GM23338 (cell line): ENCODE measurements around the gene NF1. TPM values are rescaled to one million over a fixed set of nuclear protein-coding genes. Genes with fewer than 3 reads are reported as not detected.

Experiments used
- ATAC-seq: fragments of 200-7000 bp; cut with Tn5 transposase; 3 replicates; pipeline ENCODE4 v1.9.1; 2020
- DNase-seq: peaks from one replicate; pipeline ENCODE4 v3.0.0-alpha.2; 2015; ENCODE audit warnings: low spot score
- H2AFZ ChIP-seq: fragments of 200-600 bp; sonication (generic); 2 replicates; pipeline ENCODE4 v1.8.0; 2016; ENCODE audit warnings: antibody characterized with exemption, mild to moderate bottlenecking, moderate library complexity
- H3F3A ChIP-seq: fragments of 200-600 bp; sonication (generic); replicated peaks from 2 replicates; pipeline ENCODE4 v1.8.0; 2017; ENCODE audit warnings: antibody characterized with exemption, mixed run types, low read depth
- H3K27ac ChIP-seq: fragments of 200-600 bp; sonication (generic); 2 replicates; pipeline ENCODE4 v1.6.1; 2016; ENCODE audit warnings: low read depth
- H3K27me3 ChIP-seq: fragments of 200-600 bp; sonication (generic); 2 replicates; pipeline ENCODE4 v1.8.0; 2016; ENCODE audit warnings: mild to moderate bottlenecking, mixed run types, moderate library complexity; ENCODE audit not compliant: insufficient read depth
- H3K36me3 ChIP-seq: fragments of 200-600 bp; sonication (generic); 2 replicates; pipeline ENCODE4 v1.8.0; 2016; ENCODE audit warnings: mild to moderate bottlenecking; ENCODE audit not compliant: insufficient read depth
- H3K4me1 ChIP-seq: fragments of 200-600 bp; sonication (generic); 2 replicates; pipeline ENCODE4 v1.8.0; 2016; ENCODE audit warnings: mild to moderate bottlenecking, moderate library complexity; ENCODE audit not compliant: insufficient read depth
- H3K4me2 ChIP-seq: fragments of 200-600 bp; sonication (generic); 2 replicates; pipeline ENCODE4 v1.7.1; 2017; ENCODE audit warnings: mixed run types
- H3K4me3 ChIP-seq: fragments of 200-600 bp; sonication (generic); 2 replicates; pipeline ENCODE4 v1.6.1; 2016; ENCODE audit warnings: mixed run types
- H3K79me2 ChIP-seq: fragments of 200-600 bp; sonication (generic); replicated peaks from 2 replicates; pipeline ENCODE4 v1.8.0; 2017; ENCODE audit warnings: mild to moderate bottlenecking; ENCODE audit not compliant: insufficient read depth
- H3K9me2 ChIP-seq: fragments of 200-600 bp; sonication (generic); 2 replicates; pipeline ENCODE4 v1.8.0; 2017; ENCODE audit not compliant: insufficient read depth
- H4K20me1 ChIP-seq: fragments of 200-600 bp; sonication (generic); replicated peaks from 2 replicates; pipeline ENCODE4 v1.8.0; 2017; ENCODE audit warnings: mild to moderate bottlenecking; ENCODE audit not compliant: insufficient read depth
- H3K27ac Mint-ChIP-seq: 2 replicates; pipeline ENCODE4 v1.8.0; 2020; ENCODE audit warnings: inconsistent platforms, mild to moderate bottlenecking, moderate library complexity, mixed read lengths
- H3K27me3 Mint-ChIP-seq: 3 replicates; pipeline ENCODE4 v1.8.0; 2022; ENCODE audit warnings: low read depth, mild to moderate bottlenecking, moderate library complexity, mixed read lengths, inconsistent platforms; ENCODE audit not compliant: insufficient read depth, poor library complexity
- H3K36me3 Mint-ChIP-seq: 3 replicates; pipeline ENCODE4 v1.8.0; 2021; ENCODE audit warnings: low read depth, mild to moderate bottlenecking, inconsistent platforms, moderate library complexity, mixed read lengths
- H3K4me1 Mint-ChIP-seq: 3 replicates; pipeline ENCODE4 v1.8.0; 2020; ENCODE audit warnings: mild to moderate bottlenecking, inconsistent platforms, mixed read lengths
- H3K4me3 Mint-ChIP-seq: 3 replicates; pipeline ENCODE4 v1.8.0; 2021; ENCODE audit warnings: moderate library complexity, mild to moderate bottlenecking, inconsistent platforms, mixed read lengths
- H3K9me3 Mint-ChIP-seq: 3 replicates; pipeline ENCODE4 v1.8.0; 2020; ENCODE audit warnings: moderate library complexity, mild to moderate bottlenecking, inconsistent platforms, mixed read lengths
- CREB1 ChIP-seq: fragments of 250-450 bp; sonication (Bioruptor Pico); IDR thresholded peaks from 2 replicates; pipeline ENCODE4 v1.5.0; 2020; ENCODE audit warnings: low read depth, mild to moderate bottlenecking, moderate library complexity
- CTCF ChIP-seq, 2 experiments: fragments of 200-600 bp in 1 of 2; sonication (generic) in 1 of 2; conservative IDR thresholded peaks; 2 replicates each; pipeline versions ENCODE4 v1.5.1 to v1.6.1; 2016 to 2017; ENCODE audit warnings: antibody characterized with exemption in 2 of 2, low read depth in 2 of 2, mild to moderate bottlenecking in 2 of 2, moderate library complexity in 1 of 2
- ETS1 ChIP-seq: IDR thresholded peaks from 2 replicates; pipeline ENCODE4 v1.6.1; 2016; ENCODE audit warnings: antibody characterized with exemption
- EZH2 ChIP-seq: fragments of 200-600 bp; sonication (generic); IDR thresholded peaks from one replicate; pipeline ENCODE4 v1.8.0; 2017; ENCODE audit warnings: antibody characterized with exemption, mild to moderate bottlenecking, low read depth; ENCODE audit not compliant: unreplicated experiment
- EZH2phosphoT487 ChIP-seq: fragments of 200-600 bp; sonication (generic); IDR thresholded peaks from one replicate; pipeline ENCODE4 v1.8.1; 2018; ENCODE audit warnings: antibody characterized with exemption; ENCODE audit not compliant: unreplicated experiment
- JUNB ChIP-seq: IDR thresholded peaks from one replicate; pipeline ENCODE4 v1.6.1; 2016; ENCODE audit warnings: antibody characterized with exemption; ENCODE audit not compliant: unreplicated experiment
- NANOG ChIP-seq: IDR thresholded peaks from 2 replicates; pipeline ENCODE4 v1.6.1; 2016; ENCODE audit warnings: antibody characterized with exemption, borderline replicate concordance
- POLR2AphosphoS5 ChIP-seq: IDR thresholded peaks from 2 replicates; pipeline ENCODE4 v1.6.1; 2016; ENCODE audit warnings: antibody characterized with exemption, low read depth
- REST ChIP-seq: IDR thresholded peaks from one replicate; pipeline ENCODE4 v1.6.1; 2018; ENCODE audit warnings: antibody characterized with exemption; ENCODE audit not compliant: unreplicated experiment
- STAT1 ChIP-seq: IDR thresholded peaks from one replicate; pipeline ENCODE4 v1.6.1; 2016; ENCODE audit warnings: antibody characterized with exemption; ENCODE audit not compliant: unreplicated experiment
- ZNF114 ChIP-seq: fragments of 250-450 bp; sonication (Bioruptor Pico); IDR thresholded peaks from 2 replicates; pipeline ENCODE4 v1.5.0; 2020; ENCODE audit warnings: mild to moderate bottlenecking, moderate library complexity
- polyA plus RNA-seq: library from polyadenylated mRNA; unstranded; fragments of >200 nt; fragmentation: Nextera tagmentation; extraction: Ambion mirVana; gene quantifications from 2 replicates; pipeline ENCODE4 v1.2.1, GENCODE V29; 2016
- total RNA-seq: library from RNA; depleted of rRNA; stranded (reverse); fragments of >200 nt; shearing (Covaris generic); gene quantifications from 2 replicates; pipeline ENCODE4 v1.2.3, GENCODE V29; 2014
- TF ChIP-seq, protein P1 (sequence below): fragments of 250-450 bp; sonication (Bioruptor Pico); IDR thresholded peaks from 2 replicates; pipeline ENCODE4 v1.5.0; 2020; ENCODE audit warnings: mild to moderate bottlenecking, moderate library complexity

Gene NF1
- total and polyA plus RNA-seq, 2 experiments from 2014 or later, result 16.3 to 49.7 TPM

- H3K4me3 ChIP-seq, result no peak overlapping the region
- no peak overlapping the region for H3K27ac ChIP-seq
- Mint-ChIP-seq H3K27ac (peak overlapping the region; percentile 38; the same call in 1 of the 2 replicates), H3K27me3 (no peaks in the 10 kb centered on the region), H3K36me3 (no peaks in the 10 kb centered on the region), H3K4me3 (no peak overlapping the region), H3K4me1 (peaks cover 32% of the 10 kb centered on the region), H3K9me3 (no peaks in the 10 kb centered on the region)
- ATAC-seq (no peak), DNase-seq (no peak)
- no peaks in the 10 kb centered on the region for H3K79me2 ChIP-seq
- H4K20me1 ChIP-seq, result no peaks in the 10 kb centered on the region
- H3K9me2 ChIP-seq, result no peaks in the 10 kb centered on the region
- H3K27me3 ChIP-seq, result no peaks in the 10 kb centered on the region
- H2AFZ ChIP-seq, result no peak overlapping the region
- H3K36me3 ChIP-seq, result no peaks in the 10 kb centered on the region
- TF ChIP-seq EZH2phosphoT487, result no peak
- TF ChIP-seq STAT1, result no peak
- TF ChIP-seq ETS1, result no peak
- TF ChIP-seq JUNB, result no peak
- TF ChIP-seq ZNF114, result no peak
- TF ChIP-seq CREB1 (CRISPR knock-in tag), result no peak
- no peak for TF ChIP-seq EZH2
- no peak for TF ChIP-seq POLR2AphosphoS5
- no peak for TF ChIP-seq REST
- TF ChIP-seq, protein P1, sequence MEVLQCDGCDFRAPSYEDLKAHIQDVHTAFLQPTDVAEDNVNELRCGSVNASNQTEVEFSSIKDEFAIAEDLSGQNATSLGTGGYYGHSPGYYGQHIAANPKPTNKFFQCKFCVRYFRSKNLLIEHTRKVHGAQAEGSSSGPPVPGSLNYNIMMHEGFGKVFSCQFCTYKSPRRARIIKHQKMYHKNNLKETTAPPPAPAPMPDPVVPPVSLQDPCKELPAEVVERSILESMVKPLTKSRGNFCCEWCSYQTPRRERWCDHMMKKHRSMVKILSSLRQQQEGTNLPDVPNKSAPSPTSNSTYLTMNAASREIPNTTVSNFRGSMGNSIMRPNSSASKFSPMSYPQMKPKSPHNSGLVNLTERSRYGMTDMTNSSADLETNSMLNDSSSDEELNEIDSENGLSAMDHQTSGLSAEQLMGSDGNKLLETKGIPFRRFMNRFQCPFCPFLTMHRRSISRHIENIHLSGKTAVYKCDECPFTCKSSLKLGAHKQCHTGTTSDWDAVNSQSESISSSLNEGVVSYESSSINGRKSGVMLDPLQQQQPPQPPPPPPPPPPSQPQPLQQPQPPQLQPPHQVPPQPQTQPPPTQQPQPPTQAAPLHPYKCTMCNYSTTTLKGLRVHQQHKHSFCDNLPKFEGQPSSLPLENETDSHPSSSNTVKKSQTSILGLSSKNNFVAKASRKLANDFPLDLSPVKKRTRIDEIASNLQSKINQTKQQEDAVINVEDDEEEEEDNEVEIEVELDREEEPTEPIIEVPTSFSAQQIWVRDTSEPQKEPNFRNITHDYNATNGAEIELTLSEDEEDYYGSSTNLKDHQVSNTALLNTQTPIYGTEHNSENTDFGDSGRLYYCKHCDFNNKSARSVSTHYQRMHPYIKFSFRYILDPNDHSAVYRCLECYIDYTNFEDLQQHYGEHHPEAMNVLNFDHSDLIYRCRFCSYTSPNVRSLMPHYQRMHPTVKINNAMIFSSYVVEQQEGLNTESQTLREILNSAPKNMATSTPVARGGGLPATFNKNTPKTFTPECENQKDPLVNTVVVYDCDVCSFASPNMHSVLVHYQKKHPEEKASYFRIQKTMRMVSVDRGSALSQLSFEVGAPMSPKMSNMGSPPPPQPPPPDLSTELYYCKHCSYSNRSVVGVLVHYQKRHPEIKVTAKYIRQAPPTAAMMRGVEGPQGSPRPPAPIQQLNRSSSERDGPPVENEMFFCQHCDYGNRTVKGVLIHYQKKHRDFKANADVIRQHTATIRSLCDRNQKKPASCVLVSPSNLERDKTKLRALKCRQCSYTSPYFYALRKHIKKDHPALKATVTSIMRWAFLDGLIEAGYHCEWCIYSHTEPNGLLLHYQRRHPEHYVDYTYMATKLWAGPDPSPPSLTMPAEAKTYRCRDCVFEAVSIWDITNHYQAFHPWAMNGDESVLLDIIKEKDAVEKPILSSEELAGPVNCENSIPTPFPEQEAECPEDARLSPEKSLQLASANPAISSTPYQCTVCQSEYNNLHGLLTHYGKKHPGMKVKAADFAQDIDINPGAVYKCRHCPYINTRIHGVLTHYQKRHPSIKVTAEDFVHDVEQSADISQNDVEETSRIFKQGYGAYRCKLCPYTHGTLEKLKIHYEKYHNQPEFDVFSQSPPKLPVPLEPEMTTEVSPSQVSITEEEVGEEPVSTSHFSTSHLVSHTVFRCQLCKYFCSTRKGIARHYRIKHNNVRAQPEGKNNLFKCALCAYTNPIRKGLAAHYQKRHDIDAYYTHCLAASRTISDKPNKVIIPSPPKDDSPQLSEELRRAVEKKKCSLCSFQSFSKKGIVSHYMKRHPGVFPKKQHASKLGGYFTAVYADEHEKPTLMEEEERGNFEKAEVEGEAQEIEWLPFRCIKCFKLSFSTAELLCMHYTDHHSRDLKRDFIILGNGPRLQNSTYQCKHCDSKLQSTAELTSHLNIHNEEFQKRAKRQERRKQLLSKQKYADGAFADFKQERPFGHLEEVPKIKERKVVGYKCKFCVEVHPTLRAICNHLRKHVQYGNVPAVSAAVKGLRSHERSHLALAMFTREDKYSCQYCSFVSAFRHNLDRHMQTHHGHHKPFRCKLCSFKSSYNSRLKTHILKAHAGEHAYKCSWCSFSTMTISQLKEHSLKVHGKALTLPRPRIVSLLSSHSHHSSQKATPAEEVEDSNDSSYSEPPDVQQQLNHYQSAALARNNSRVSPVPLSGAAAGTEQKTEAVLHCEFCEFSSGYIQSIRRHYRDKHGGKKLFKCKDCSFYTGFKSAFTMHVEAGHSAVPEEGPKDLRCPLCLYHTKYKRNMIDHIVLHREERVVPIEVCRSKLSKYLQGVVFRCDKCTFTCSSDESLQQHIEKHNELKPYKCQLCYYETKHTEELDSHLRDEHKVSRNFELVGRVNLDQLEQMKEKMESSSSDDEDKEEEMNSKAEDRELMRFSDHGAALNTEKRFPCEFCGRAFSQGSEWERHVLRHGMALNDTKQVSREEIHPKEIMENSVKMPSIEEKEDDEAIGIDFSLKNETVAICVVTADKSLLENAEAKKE (CRISPR knock-in tag), result no peak
- no peak for TF ChIP-seq NANOG
- no peak for TF ChIP-seq CTCF (conservative IDR thresholded peaks at IDR 0.05; ENCODE audit: low read depth in 2 of 2)
- H3F3A ChIP-seq, result no peaks in the 10 kb centered on the region
- peaks cover 31% of the 10 kb centered on the region for H3K4me1 ChIP-seq
- no peak overlapping the region for H3K4me2 ChIP-seq
Measured at GRCh38 chr17:31379597-31380205, 284.9 kb downstream of the NF1 start.
